Transverse colon (tissue), 4 donors: ENCODE measurements around the gene ANXA5. TPM values are rescaled to one million over a fixed set of nuclear protein-coding genes. Genes with fewer than 3 reads are reported as not detected.

ENCODE experiments used
- DNase-seq: peaks from one replicate; pipeline ENCODE4 v3.0.0-alpha.2; 2019
- H3K27ac ChIP-seq, 4 donors: fragments of 200-600 bp; sonication (generic); 2 replicates each; pipeline ENCODE4 v1.5.1; 2016 to 2018; ENCODE audit warnings: inconsistent platforms in 4 of 4
- H3K27me3 ChIP-seq: fragments of 200-600 bp; sonication (generic); 2 replicates; pipeline ENCODE4 v1.5.1; 2017; ENCODE audit warnings: inconsistent platforms
- H3K36me3 ChIP-seq, 4 donors: fragments of 200-600 bp; sonication (generic); 2 replicates each; pipeline ENCODE4 v1.5.1; 2017 to 2019; ENCODE audit warnings: inconsistent platforms in 4 of 4
- H3K4me1 ChIP-seq, 4 donors: fragments of 200-600 bp; sonication (generic); 2 replicates each; pipeline ENCODE4 v1.5.1; 2017 to 2020; ENCODE audit warnings: inconsistent platforms in 4 of 4
- H3K4me3 ChIP-seq, 4 donors: fragments of 200-600 bp; sonication (generic); 1 replicate in 1 of 4; 2 replicates in 3 of 4; pipeline versions ENCODE4 v1.5.1 to v1.6.1; 2017 to 2019; ENCODE audit warnings: inconsistent platforms in 4 of 4
- H3K9me3 ChIP-seq, 2 donors: fragments of 200-600 bp; sonication (generic); 2 replicates each; pipeline ENCODE4 v1.5.1; 2017 to 2019; ENCODE audit warnings: inconsistent platforms in 2 of 2
- EP300 ChIP-seq: sonication (generic); formaldehyde crosslinking; IDR thresholded peaks from one replicate; pipeline ENCODE4 v1.6.1; 2017; ENCODE audit warnings: antibody characterized with exemption, low read depth
- POLR2A ChIP-seq: fragments of 450-650 bp; IDR thresholded peaks from one replicate; pipeline ENCODE4 v1.6.1; 2016; ENCODE audit warnings: antibody characterized with exemption, mild to moderate bottlenecking, moderate library complexity
- POLR2AphosphoS5 ChIP-seq, 3 donors: sonication (generic); formaldehyde crosslinking; IDR thresholded peaks; one replicate each; pipeline ENCODE4 v1.6.1; 2016; ENCODE audit warnings: antibody characterized with exemption in 3 of 3
- WGBS, 2 donors: methylation state at CpG; one replicate each; pipeline ENCODE4 v1.1.5; 2018; ENCODE audit warnings: low coverage in 1 of 2; 5-methylcytosine and 5-hydroxymethylcytosine counted together
- in situ Hi-C, 4 donors: fragments of 200-750 bp; cut with MboI; loops; one replicate each; pipeline versions ENCODE4 v1.15.0 to v1.15.1; 2017; ENCODE audit warnings: low sequenced_read_pairs in 3 of 4, low pct_ligation_motif_present in 1 of 4, low pct_unique_long_range_greater_than_20kb in 1 of 4
- intact Hi-C: fragments of 100-400 bp; cut with DNase I; formaldehyde crosslinking; loops from one replicate; pipeline ENCODE4 v1.15.1; 2023; ENCODE audit warnings: low total_unique reads
- total RNA-seq, 4 donors: library from RNA; depleted of rRNA; stranded (reverse); fragments of >200 nt; gene quantifications; one replicate each; pipeline ENCODE4 v1.1.0, GENCODE V29; 2016
- TF ChIP-seq, protein P1 (sequence below), 5 experiments: fragments of 200-600 bp in 3 of 5; fragments of 450-650 bp in 2 of 5; sonication (generic) in 3 of 5; IDR thresholded peaks; 1 replicate in 2 of 5; 2 replicates in 3 of 5; pipeline ENCODE4 v1.5.1; 2016 to 2017; ENCODE audit warnings: antibody characterized with exemption in 5 of 5, inconsistent platforms in 3 of 5, mild to moderate bottlenecking in 2 of 5, moderate library complexity in 1 of 5

ANXA5 gene
- total RNA-seq, 4 donors from 2014 or later: 62.7 to 196 (median 135) TPM

DNA sequence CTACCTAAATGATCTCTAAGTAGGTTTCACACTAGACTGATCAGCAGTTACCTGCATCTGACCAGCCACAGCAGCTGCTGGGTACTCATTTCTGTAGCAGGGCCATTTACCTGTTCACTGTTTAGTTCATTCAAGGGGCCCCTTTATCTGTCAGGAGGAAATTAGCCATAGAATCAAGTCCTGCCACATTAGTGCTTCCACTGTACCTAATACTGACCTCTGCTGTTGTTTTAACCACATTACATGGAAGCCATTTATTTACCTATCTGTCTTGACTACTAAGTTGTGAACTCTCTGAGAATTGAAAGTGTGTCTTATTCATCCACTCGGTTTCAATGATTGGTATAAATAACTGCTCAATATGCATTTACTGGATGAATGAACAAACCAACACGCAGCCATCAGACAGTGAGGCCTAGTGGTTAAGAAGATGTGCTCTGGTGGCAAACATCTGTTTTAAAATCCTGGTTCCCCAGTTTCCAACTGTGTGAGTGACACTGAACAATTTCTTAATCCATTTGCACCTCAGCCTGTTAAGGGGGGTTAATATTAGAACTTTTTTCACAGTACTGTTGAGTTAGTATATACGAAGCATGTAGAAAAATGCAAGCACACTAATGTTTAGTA lies 30.0 kb upstream of the ANXA5 start:
- intact Hi-C loops: no loop called here
- Histone ChIP-seq H3K27ac (no peak overlapping the region), H3K36me3 (no peaks in the 10 kb centered on the region), H3K27me3 (no peaks in the 10 kb centered on the region), H3K4me1 (peaks cover 0 to under 1% (median 0%) of the 10 kb centered on the region in 4 donors), H3K9me3 (no peaks in the 10 kb centered on the region), H3K4me3 (no peak overlapping the region)
- 38 to 42% methylated on average over 2 to 3 of the region's 3 CpGs for WGBS, 2 donors
- no peak for DNase-seq
- TF ChIP-seq, protein P1, sequence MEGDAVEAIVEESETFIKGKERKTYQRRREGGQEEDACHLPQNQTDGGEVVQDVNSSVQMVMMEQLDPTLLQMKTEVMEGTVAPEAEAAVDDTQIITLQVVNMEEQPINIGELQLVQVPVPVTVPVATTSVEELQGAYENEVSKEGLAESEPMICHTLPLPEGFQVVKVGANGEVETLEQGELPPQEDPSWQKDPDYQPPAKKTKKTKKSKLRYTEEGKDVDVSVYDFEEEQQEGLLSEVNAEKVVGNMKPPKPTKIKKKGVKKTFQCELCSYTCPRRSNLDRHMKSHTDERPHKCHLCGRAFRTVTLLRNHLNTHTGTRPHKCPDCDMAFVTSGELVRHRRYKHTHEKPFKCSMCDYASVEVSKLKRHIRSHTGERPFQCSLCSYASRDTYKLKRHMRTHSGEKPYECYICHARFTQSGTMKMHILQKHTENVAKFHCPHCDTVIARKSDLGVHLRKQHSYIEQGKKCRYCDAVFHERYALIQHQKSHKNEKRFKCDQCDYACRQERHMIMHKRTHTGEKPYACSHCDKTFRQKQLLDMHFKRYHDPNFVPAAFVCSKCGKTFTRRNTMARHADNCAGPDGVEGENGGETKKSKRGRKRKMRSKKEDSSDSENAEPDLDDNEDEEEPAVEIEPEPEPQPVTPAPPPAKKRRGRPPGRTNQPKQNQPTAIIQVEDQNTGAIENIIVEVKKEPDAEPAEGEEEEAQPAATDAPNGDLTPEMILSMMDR (IDR thresholded peaks at IDR 0.05): peak; percentile 61 to 69 (median 64)
- no peak for TF ChIP-seq POLR2AphosphoS5 (IDR thresholded peaks at IDR 0.05)
- in situ Hi-C loops: loop anchor here (10.0 to 25.0 kb wide), 4 partner anchors 239 to 364 kb away; no protein-coding TSS in a partner anchor

DNA sequence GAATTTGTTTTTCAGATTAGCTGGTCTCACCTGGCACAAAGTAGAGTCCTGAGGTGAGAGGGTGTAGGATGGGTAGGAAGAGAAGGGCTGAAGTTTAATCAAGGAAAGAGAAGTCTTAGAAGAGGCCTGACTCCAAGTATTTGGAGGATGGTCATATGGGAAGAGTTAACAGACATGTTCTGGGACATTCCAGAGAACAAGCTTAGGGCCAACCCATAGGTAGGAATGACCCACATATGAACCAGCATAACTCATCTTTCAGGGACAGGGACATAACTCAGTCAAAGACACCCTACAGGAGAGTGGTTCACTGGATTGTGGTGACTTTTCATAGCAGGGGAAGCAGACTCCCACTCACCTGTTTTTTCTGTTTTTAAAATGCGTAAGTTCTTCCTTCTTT lies 27.9 kb upstream of the ANXA5 start:
- 84 to 100% methylated on average over 1 of the region's 1 CpG for WGBS, 2 donors
- in situ Hi-C loops (loop anchor here (10.0 to 25.0 kb wide), 4 partner anchors 237 to 362 kb away; no protein-coding TSS in a partner anchor), intact Hi-C loops (no loop called here)
- H3K27ac ChIP-seq: no peak overlapping the region
- no peaks in the 10 kb centered on the region for H3K27me3 ChIP-seq
- no peak for DNase-seq
- H3K36me3 ChIP-seq: no peaks in the 10 kb centered on the region
- H3K9me3 ChIP-seq: no peaks in the 10 kb centered on the region
- H3K4me1 ChIP-seq: peaks cover 0 to 4% (median 0%) of the 10 kb centered on the region in 4 donors
- no peak overlapping the region for H3K4me3 ChIP-seq
- TF ChIP-seq POLR2A (no peak), EP300 (no peak)
- TF ChIP-seq, protein P1 (IDR thresholded peaks at IDR 0.05): no peak

DNA sequence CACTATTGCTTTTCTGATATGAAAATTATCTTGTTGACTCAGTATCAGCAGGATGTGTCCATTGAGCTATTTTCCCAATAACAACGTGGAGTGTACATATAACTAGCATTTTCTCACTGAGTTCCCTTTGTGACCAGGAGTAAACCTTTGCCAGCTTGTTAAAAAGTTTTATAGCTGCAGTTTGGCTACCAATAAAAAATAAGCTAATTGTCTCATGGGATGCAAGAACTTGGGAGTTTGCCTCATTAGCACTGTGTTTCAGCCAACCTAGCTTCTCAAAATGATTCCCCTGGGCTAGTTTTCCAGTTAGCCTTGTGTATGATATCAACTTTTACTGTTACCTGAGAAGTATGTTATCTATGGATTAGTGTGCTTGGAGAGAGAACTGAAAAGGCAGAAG lies 24.9 kb upstream of the ANXA5 start:
- Histone ChIP-seq H3K4me3 (no peak overlapping the region), H3K4me1 (peaks cover 0 to 4% (median 0%) of the 10 kb centered on the region in 4 donors), H3K9me3 (no peaks in the 10 kb centered on the region), H3K27me3 (no peaks in the 10 kb centered on the region), H3K27ac (no peak overlapping the region), H3K36me3 (no peaks in the 10 kb centered on the region)
- 26 to 33% methylated on average over 1 of the region's 1 CpG for WGBS, 2 donors
- no peak for DNase-seq
- intact Hi-C loops (no loop called here), in situ Hi-C loops (loop anchor here in 1 of 4 donors (10.0 kb wide), 1 partner anchor 347 kb away; no protein-coding TSS in a partner anchor)
- TF ChIP-seq, protein P1 (IDR thresholded peaks at IDR 0.05): no peak
- TF ChIP-seq EP300 (no peak), POLR2AphosphoS5 (IDR thresholded peaks at IDR 0.05) (no peak), POLR2A (no peak)

DNA sequence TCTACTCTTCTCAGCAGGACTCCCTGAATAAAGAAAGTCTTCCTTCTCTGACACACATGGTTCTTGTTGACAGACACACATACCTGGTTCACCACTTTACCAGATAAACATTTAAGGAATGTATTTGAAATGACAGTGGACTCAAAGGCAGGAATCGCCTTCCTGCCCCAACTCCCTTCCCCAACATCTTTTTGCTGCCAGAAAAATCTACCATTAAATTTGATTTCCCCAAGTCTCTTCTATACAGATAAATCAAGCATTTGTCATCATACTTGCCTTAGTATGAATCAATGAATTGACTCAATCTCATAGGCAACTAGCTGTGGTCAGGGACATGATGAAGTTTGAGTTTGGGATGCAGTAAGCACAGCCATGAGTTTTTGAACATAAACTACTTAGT lies 23.3 kb upstream of the ANXA5 start:
- intact Hi-C loops (no loop called here), in situ Hi-C loops (loop anchor here in 1 of 4 donors (10.0 kb wide), 1 partner anchor 345 kb away; no protein-coding TSS in a partner anchor)
- H3K27ac ChIP-seq: no peak overlapping the region
- no peaks in the 10 kb centered on the region for H3K27me3 ChIP-seq
- H3K36me3 ChIP-seq: no peaks in the 10 kb centered on the region
- TF ChIP-seq POLR2A: no peak
- no peak for TF ChIP-seq EP300
- TF ChIP-seq POLR2AphosphoS5 (IDR thresholded peaks at IDR 0.05): no peak
- TF ChIP-seq, protein P1 (IDR thresholded peaks at IDR 0.05): no peak
- WGBS, 2 donors: 83% methylated on average over 1 of the region's 1 CpG; no CpG with 5 or more reads in 1 of the 2 donors
- peaks cover 0 to 4% (median 0%) of the 10 kb centered on the region in 4 donors for H3K4me1 ChIP-seq
- no peak overlapping the region for H3K4me3 ChIP-seq
- no peak for DNase-seq
- no peaks in the 10 kb centered on the region for H3K9me3 ChIP-seq
